NCI-H1417 (cell line): ENCODE measurements around the gene APH1A.
"Not testable (repeated sequence)": the region's sequence is repeated elsewhere in the genome, so short reads cannot be mapped to it uniquely, and the experiment has no call there.

Experiments
- DNase-seq, 3 experiments: peaks; one replicate each; lab custom pipeline; 2025; lab: John Stamatoyannopoulos, UW

Gene APH1A

GRCh38 chr1:150268705-150269403 is at the start of gene APH1A:
Gene APH1A, minus strand, starts transcription at chr1:150269016. Its CDS starts 206 bp downstream, at chr1:150268810.
- peak; percentile 95 to 99 (median 97) for DNase-seq

- DNase-seq = not testable (repeated sequence)
Measured at GRCh38 chr1:150314691-150315090, 45.9 kb upstream of the APH1A start.

GRCh38 chr1:150311762-150312161 is 42.9 kb upstream of the APH1A start:
- no peak for DNase-seq

- DNase-seq = peak in 2 of 3 experiments; percentile 43 to 64
Measured at GRCh38 chr1:150309758-150310508, 41.1 kb upstream of the APH1A start.

- not testable (repeated sequence) for DNase-seq
Measured at GRCh38 chr1:150308585-150308984, 39.8 kb upstream of the APH1A start.

GRCh38 chr1:150302902-150303301 is 34.1 kb upstream of the APH1A start:
- no peak for DNase-seq

GRCh38 chr1:150302338-150302737 is 33.5 kb upstream of the APH1A start:
- no peak for DNase-seq

GRCh38 chr1:150299716-150300115 is 30.9 kb upstream of the APH1A start:
- no peak for DNase-seq

- DNase-seq = no peak
Measured at GRCh38 chr1:150295476-150295875, 26.7 kb upstream of the APH1A start.

- peak; percentile 93 to 98 (median 97) for DNase-seq
Measured at GRCh38 chr1:150293433-150294253, 24.8 kb upstream of the APH1A start, which contains the start of gene MRPS21. Gene MRPS21, plus strand, starts transcription at chr1:150293861. Its CDS starts 506 bp downstream, at chr1:150294367.

GRCh38 chr1:150288822-150289221 is 20.0 kb upstream of the APH1A start:
- DNase-seq = no peak

GRCh38 chr1:150288382-150288781 is 19.6 kb upstream of the APH1A start:
- no peak for DNase-seq

- peak in 2 of 3 experiments; percentile 40 to 64 for DNase-seq
Measured at GRCh38 chr1:150283260-150283659, 14.4 kb upstream of the APH1A start.

- no peak for DNase-seq
Measured at GRCh38 chr1:150282558-150282958, 13.7 kb upstream of the APH1A start.

GRCh38 chr1:150281758-150282557 is 13.1 kb upstream of the APH1A start, which contains the start of gene CIART:
Gene CIART, plus strand, starts transcription at chr1:150282554. Its CDS starts 714 bp downstream, at chr1:150283268.
- peak; percentile 98 to 100 (median 100) for DNase-seq

- DNase-seq = peak; percentile 75 to 84 (median 80)
Measured at GRCh38 chr1:150281221-150281757, 12.5 kb upstream of the APH1A start.

GRCh38 chr1:150280138-150280707 is 11.4 kb upstream of the APH1A start:
- DNase-seq = peak in 2 of 3 experiments; percentile 16 to 45

- no peak for DNase-seq
Measured at GRCh38 chr1:150273311-150273710, 4.5 kb upstream of the APH1A start.

- no peak for DNase-seq
Measured at GRCh38 chr1:150271291-150271959, 2.6 kb upstream of the APH1A start.

- DNase-seq = no peak
Measured at GRCh38 chr1:150269451-150269850, 635 bp upstream of the APH1A start.
